K562 (cell line): ENCODE measurements around the gene NAGLU. TPM values are rescaled to one million over a fixed set of nuclear protein-coding genes. Genes with fewer than 3 reads are reported as not detected.

Experiments used
- ADNP ChIP-seq: fragments of 200-800 bp; sonication (Bioruptor generic); IDR thresholded peaks from 2 replicates; pipeline ENCODE4 v1.6.1; 2016; ENCODE audit warnings: missing genetic modification characterization, missing compliant biosample characterization
- DNMT1 ChIP-seq: fragments of 450-650 bp; IDR thresholded peaks from 2 replicates; pipeline ENCODE4 v1.6.1; 2016; ENCODE audit warnings: antibody characterized with exemption, mild to moderate bottlenecking
- HNRNPL ChIP-seq: fragments of 200-400 bp; formaldehyde crosslinking; IDR thresholded peaks from 2 replicates; pipeline ENCODE4 v1.6.1; 2017; ENCODE audit warnings: low read depth, mild to moderate bottlenecking, low read length
- HSF4 ChIP-seq: fragments of 250-450 bp; sonication (Bioruptor Pico); IDR thresholded peaks from 2 replicates; pipeline ENCODE4 v2.1.2; 2022; ENCODE audit warnings: mild to moderate bottlenecking, moderate library complexity, borderline replicate concordance
- KAT8 ChIP-seq: fragments of 450-650 bp; IDR thresholded peaks from 2 replicates; pipeline ENCODE4 v1.6.1; 2016; ENCODE audit warnings: low read depth, mild to moderate bottlenecking
- KLF1 ChIP-seq: fragments of 450-650 bp; IDR thresholded peaks from 2 replicates; pipeline ENCODE4 v1.6.1; 2016; ENCODE audit warnings: missing genetic modification characterization, missing compliant biosample characterization
- KLF13 ChIP-seq: fragments of 450-650 bp; IDR thresholded peaks from 2 replicates; pipeline ENCODE4 v1.6.1; 2016; ENCODE audit warnings: missing genetic modification characterization, low read depth, mild to moderate bottlenecking, missing compliant biosample characterization, moderate library complexity, borderline replicate concordance
- MAFF ChIP-seq: IDR thresholded peaks from 2 replicates; pipeline ENCODE4 v1.6.1; 2012; ENCODE audit warnings: low read length, improper control_type of control experiment
- MECOM ChIP-seq: fragments of 250-450 bp; sonication (Bioruptor Pico); IDR thresholded peaks from 2 replicates; pipeline ENCODE4 v1.8.0; 2022; ENCODE audit warnings: inconsistent platforms
- MEIS2 ChIP-seq: fragments of 450-650 bp; IDR thresholded peaks from 2 replicates; pipeline ENCODE4 v1.6.1; 2014; ENCODE audit warnings: mild to moderate bottlenecking; ENCODE audit not compliant: partially characterized antibody
- MLX ChIP-seq, 2 experiments: fragments of 450-650 bp in 1 of 2; sonication (generic) in 1 of 2; formaldehyde crosslinking; conservative IDR thresholded peaks; 2 replicates each; pipeline versions ENCODE4 v1.4.0 to v1.8.1; 2020 to 2022; ENCODE audit warnings: mild to moderate bottlenecking in 1 of 2, missing genetic modification reagents in 1 of 2
- NCOA4 ChIP-seq: fragments of 450-650 bp; IDR thresholded peaks from 2 replicates; pipeline ENCODE4 v1.6.1; 2018; ENCODE audit warnings: mild to moderate bottlenecking; ENCODE audit not compliant: partially characterized antibody
- NRF1 ChIP-seq, 2 experiments: fragments of 450-650 bp; IDR thresholded peaks in 1 of 2; conservative IDR thresholded peaks in 1 of 2; 2 replicates each; pipeline ENCODE4 v1.6.1; 2014; ENCODE audit warnings: mild to moderate bottlenecking in 2 of 2
- PKNOX1 ChIP-seq: fragments of 450-650 bp; IDR thresholded peaks from 2 replicates; pipeline ENCODE4 v1.6.1; 2016
- RBFOX2 ChIP-seq: fragments of 200-400 bp; formaldehyde crosslinking; IDR thresholded peaks from 2 replicates; pipeline ENCODE4 v1.6.1; 2017; ENCODE audit warnings: low read depth, mild to moderate bottlenecking, low read length, moderate library complexity
- SAFB ChIP-seq: fragments of 200-400 bp; formaldehyde crosslinking; IDR thresholded peaks from 2 replicates; pipeline ENCODE4 v1.6.1; 2017; ENCODE audit warnings: low read depth, low read length, borderline replicate concordance
- THRB ChIP-seq: fragments of 450-650 bp; formaldehyde crosslinking; conservative IDR thresholded peaks from 2 replicates; pipeline ENCODE4 v1.4.0; 2022; ENCODE audit warnings: mild to moderate bottlenecking, missing genetic modification characterization
- XRCC5 ChIP-seq: fragments of 200-400 bp; formaldehyde crosslinking; IDR thresholded peaks from 2 replicates; pipeline ENCODE4 v1.6.1; 2017; ENCODE audit warnings: low read depth, mild to moderate bottlenecking, low read length
- ZBTB7A ChIP-seq: IDR thresholded peaks from 2 replicates; pipeline ENCODE4 v1.6.1; 2011; ENCODE audit warnings: low read depth, mild to moderate bottlenecking, low read length, moderate library complexity, borderline replicate concordance; ENCODE audit not compliant: control insufficient read depth
- ZC3H11A ChIP-seq: IDR thresholded peaks from 2 replicates; pipeline ENCODE4 v1.6.1; 2012; ENCODE audit warnings: low read depth, low read length, improper control_type of control experiment
- ZKSCAN8 ChIP-seq: fragments of 200-800 bp; sonication (Bioruptor generic); IDR thresholded peaks from 2 replicates; pipeline ENCODE4 v1.6.1; 2016; ENCODE audit warnings: missing genetic modification characterization, missing compliant biosample characterization
- ZNF384 ChIP-seq: IDR thresholded peaks from 2 replicates; pipeline ENCODE4 v1.6.1; 2012; ENCODE audit warnings: low read depth, low read length, improper control_type of control experiment
- ZNF41 ChIP-seq: fragments of 250-450 bp; sonication (Bioruptor Pico); conservative IDR thresholded peaks from 2 replicates; pipeline ENCODE4 v1.4.0; 2020; ENCODE audit warnings: mild to moderate bottlenecking
- ZNF561 ChIP-seq: fragments of 450-650 bp; formaldehyde crosslinking; conservative IDR thresholded peaks from 2 replicates; pipeline ENCODE4 v1.4.0; 2020; ENCODE audit warnings: mild to moderate bottlenecking, moderate library complexity
- ZNF696 ChIP-seq: fragments of 250-450 bp; sonication (Bioruptor Pico); conservative IDR thresholded peaks from 2 replicates; pipeline ENCODE4 v1.4.0; 2020; ENCODE audit warnings: mild to moderate bottlenecking, moderate library complexity
- polyA plus RNA-seq, 8 experiments: library from polyadenylated mRNA; depleted of rRNA in 4 of 8; stranded (reverse) in 5 of 8; unstranded in 3 of 8; fragments of >200 nt; fragmentation: Nextera tagmentation in 2 of 8; fragmentation: Illumina TruSeq in 1 of 8; extraction: Ambion mirVana in 2 of 8; extraction: Trizol in 1 of 8; gene quantifications; 2 replicates each; pipeline versions ENCODE4 v1.2.1 to v1.2.3, GENCODE V29; 2011 to 2014; ENCODE audit warnings: inconsistent platforms in 1 of 8, missing spikeins in 1 of 8
- total RNA-seq, 7 experiments: library from RNA; depleted of rRNA in 6 of 7; stranded (reverse); fragments of >200 nt in 6 of 7; fragmentation: Illumina TruSeq in 2 of 7; extraction: Trizol in 2 of 7; gene quantifications; 2 replicates each; pipeline versions ENCODE4 v1.2.1 to v1.2.3, GENCODE V29; 2011 to 2021; ENCODE audit warnings: low replicate concordance in 1 of 7
- TF ChIP-seq, protein P1 (sequence below): fragments of 250-450 bp; sonication (Bioruptor Pico); IDR thresholded peaks from 2 replicates; pipeline ENCODE4 v1.8.0; 2021; ENCODE audit warnings: moderate library complexity, mild to moderate bottlenecking, inconsistent platforms

The NAGLU gene
- total and polyA plus RNA-seq, 9 of the 15 experiments (the other 6 are each of a cell fraction or from before 2014, with no cell fraction given): 0.04 to 21.5 (median 8.5) TPM

DNA sequence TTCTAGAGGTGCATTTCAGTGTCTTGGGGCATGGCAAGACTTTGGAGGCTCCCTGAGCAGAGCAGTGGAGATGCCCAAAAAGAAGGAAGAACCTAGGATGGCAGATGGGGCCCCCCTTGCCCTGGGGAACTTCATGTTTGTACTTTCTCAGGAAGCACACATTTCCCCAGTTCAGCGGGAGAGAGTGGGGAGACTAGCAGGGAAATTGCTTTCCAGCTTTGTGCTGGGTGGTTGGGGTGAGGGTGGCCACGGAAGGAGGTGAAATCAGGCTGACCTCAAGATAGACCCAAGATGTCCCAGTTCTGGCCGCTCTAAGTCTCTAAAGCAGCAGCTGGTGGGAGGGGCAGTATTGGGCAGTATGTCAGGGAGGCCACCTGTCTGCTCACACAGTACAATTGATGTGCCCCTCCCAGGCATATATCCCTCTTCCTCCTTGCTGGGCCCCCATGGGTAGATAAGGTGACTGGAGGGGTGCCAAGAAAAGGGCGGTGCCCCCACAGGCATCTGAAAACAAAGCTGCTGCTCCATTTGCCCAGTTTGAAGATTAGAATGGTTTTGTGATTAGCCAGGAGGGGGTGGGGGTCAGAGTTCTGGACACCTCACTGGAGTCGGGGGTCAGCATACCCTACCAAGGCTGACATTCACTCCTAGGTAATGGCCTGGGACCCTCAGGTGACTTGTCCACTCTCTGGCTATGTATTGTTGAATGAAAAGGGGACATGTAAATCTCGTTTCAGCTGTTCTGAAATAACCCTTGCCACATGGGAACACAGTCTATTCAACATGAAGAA is 17.1 kb upstream of the NAGLU start (continued):
- TF ChIP-seq RBFOX2 (no peak), KLF13 (tag) (peak; percentile 66; the same call in 1 of the 2 replicates), ZBTB7A (peak; percentile 38; the same call in 1 of the 2 replicates), DNMT1 (no peak), ZNF384 (no peak), ZKSCAN8 (CRISPR knock-in tag) (peak; percentile 72), XRCC5 (no peak; the same call in 1 of the 2 replicates), MEIS2 (peak; percentile 63), MLX (CRISPR knock-in tag; conservative IDR thresholded peaks at IDR 0.05) (no peak), ZNF696 (CRISPR knock-in tag) (no peak), KAT8 (no peak), ZNF561 (CRISPR knock-in tag) (no peak), ADNP (tag) (no peak), ZNF41 (no peak), NCOA4 (no peak), HSF4 (CRISPR knock-in tag) (no peak), MAFF (no peak), NRF1 (conservative IDR thresholded peaks at IDR 0.05 in 1 of 2, IDR thresholded peaks at IDR 0.05 in 1 of 2) (0 out of 4 replicates have a peak, but pooled peaks have one; percentile 24 to 35), KLF1 (tag) (peak; percentile 99), ZC3H11A (no peak), SAFB (no peak), THRB (CRISPR knock-in tag) (peak; percentile 50; the same call in 1 of the 2 replicates), HNRNPL (peak; percentile 79), PKNOX1 (peak; percentile 62), MECOM (CRISPR knock-in tag) (no peak)
- TF ChIP-seq, protein P1, sequence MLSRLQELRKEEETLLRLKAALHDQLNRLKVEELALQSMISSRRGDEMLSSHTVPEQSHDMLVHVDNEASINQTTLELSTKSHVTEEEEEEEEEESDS: no peak
